NB4 (cell line): Measurements from ENCODE around the gene SAE1.
"Not testable (repeated sequence)": the region's sequence is repeated elsewhere in the genome, so short reads cannot be mapped to it uniquely, and the experiment has no call there.

Source experiments
- DNase-seq: peaks from one replicate; pipeline ENCODE4 v3.0.0; 2010; ENCODE audit warnings: low read depth
- H3K4me3 ChIP-seq: one replicate; pipeline ENCODE4 v1.5.1; 2011; ENCODE audit warnings: mild to moderate bottlenecking, low read depth, low read length, moderate library complexity
- CTCF ChIP-seq: IDR thresholded peaks from one replicate; pipeline ENCODE4 v1.5.1; 2012; ENCODE audit warnings: low read depth, low read length
- MAX ChIP-seq: IDR thresholded peaks from 2 replicates; pipeline ENCODE4 v1.6.1; 2011; ENCODE audit warnings: low read depth, low read length
- MYC ChIP-seq: IDR thresholded peaks from 2 replicates; pipeline ENCODE4 v1.6.1; 2011; ENCODE audit warnings: low read depth, low read length
- POLR2A ChIP-seq: IDR thresholded peaks from 2 replicates; pipeline ENCODE4 v1.6.1; 2011; ENCODE audit warnings: mild to moderate bottlenecking; ENCODE audit not compliant: insufficient read length; ENCODE audit errors: extremely low read depth

SAE1 gene

GRCh38 chr19:47097396-47098201 lies 33.0 kb upstream of the SAE1 start:
- no peak for DNase-seq
- no peak for TF ChIP-seq MAX
- TF ChIP-seq POLR2A: no peak
- no peak overlapping the region for H3K4me3 ChIP-seq

GRCh38 chr19:47098608-47099007 lies 32.0 kb upstream of the SAE1 start:
- TF ChIP-seq POLR2A: no peak
- no peak for TF ChIP-seq CTCF
- no peak for TF ChIP-seq MAX
- TF ChIP-seq MYC: no peak
- H3K4me3 ChIP-seq: no peak overlapping the region
- DNase-seq: no peak

- no peak overlapping the region for H3K4me3 ChIP-seq
- peak; percentile 28 for DNase-seq
- TF ChIP-seq CTCF: peak; percentile 2
- no peak for TF ChIP-seq POLR2A
Observed at GRCh38 chr19:47099576-47100050, 31.0 kb upstream of the SAE1 start.

- H3K4me3 ChIP-seq: no peak overlapping the region
- DNase-seq: peak; percentile 56
- TF ChIP-seq MAX: no peak
- TF ChIP-seq CTCF: peak; percentile 9
- no peak for TF ChIP-seq MYC
- no peak for TF ChIP-seq POLR2A
Observed at GRCh38 chr19:47100290-47100689, 30.3 kb upstream of the SAE1 start.

- DNase-seq, H3K4me3 ChIP-seq: not testable (repeated sequence)
Observed at GRCh38 chr19:47101116-47101515, 29.5 kb upstream of the SAE1 start.

GRCh38 chr19:47102346-47103060 lies 28.1 kb upstream of the SAE1 start:
- H3K4me3 ChIP-seq: no peak overlapping the region
- TF ChIP-seq POLR2A: no peak
- no peak for TF ChIP-seq CTCF
- no peak for TF ChIP-seq MYC
- TF ChIP-seq MAX: no peak
- no peak for DNase-seq
